K562 (cell line): Measurements from ENCODE around the gene EMC8. TPM values are rescaled to one million over a fixed set of nuclear protein-coding genes. Genes with fewer than 3 reads are reported as not detected.

Source experiments
- ATAC-seq: fragments of 200-7000 bp; cut with Tn5 transposase; 3 replicates; pipeline ENCODE4 v1.9.1; 2020; ENCODE audit warnings: moderate library complexity
- BruUV-seq: library from RNA; stranded (reverse); fragments of 400-500 nt; replicated peaks from 2 replicates; lab custom pipeline; 2021; lab: Mats Ljungman, UMichigan
- CTCF ChIA-PET: fragments of 300-600 bp; formaldehyde crosslinking; extraction: SDS; loops from one replicate; lab custom pipeline; 2021; ENCODE audit warnings: low intra/inter-chr PET ratio; lab: Yijun Ruan, JAX
- POLR2A ChIA-PET: fragments of 300-600, 350-650 bp; sonication (Branson Sonifier 250); formaldehyde crosslinking; extraction: SDS; loops from one replicate; lab custom pipeline; 2021; ENCODE audit warnings: antibody characterized with exemption, inconsistent platforms; lab: Yijun Ruan, JAX
- DNase-seq, 4 experiments: peaks; one replicate each; pipeline versions ENCODE4 v3.0.0 to v3.0.0-alpha.2; 2011 to 2018; ENCODE audit warnings: low spot score in 3 of 4, mixed read lengths in 3 of 4; ENCODE audit errors: extremely low read depth in 1 of 4
- FAIRE-seq: peaks from 2 replicates; lab custom pipeline; 2011; peaks lifted over from hg19 to GRCh38; lab: Jason Lieb, UNC
- H2AFZ ChIP-seq: 2 replicates; pipeline ENCODE4 v1.6.0; 2011; ENCODE audit warnings: low read depth, low read length, control low read depth, inconsistent platforms
- H3K27ac ChIP-seq: fragments of 200-600 bp; 3 replicates; pipeline ENCODE4 v1.8.0; 2011; ENCODE audit warnings: low read depth, mild to moderate bottlenecking, control low read depth, inconsistent platforms, low read length, moderate library complexity, mixed read lengths; ENCODE audit errors: extremely low read depth
- H3K27me3 ChIP-seq, 2 experiments: fragments of 300-600 bp in 1 of 2; 2 replicates in 1 of 2; 3 replicates in 1 of 2; pipeline versions ENCODE4 v1.6.0 to v1.8.0; 2011; ENCODE audit warnings: inconsistent platforms in 2 of 2, low read length in 2 of 2, mild to moderate bottlenecking in 1 of 2, mixed read lengths in 1 of 2, moderate library complexity in 1 of 2; ENCODE audit not compliant: control insufficient read depth in 2 of 2, insufficient read depth in 2 of 2
- H3K36me3 ChIP-seq: fragments of 300-600 bp; 3 replicates; pipeline ENCODE4 v1.8.0; 2011; ENCODE audit warnings: mild to moderate bottlenecking, low read length, inconsistent platforms; ENCODE audit not compliant: control insufficient read depth, insufficient read depth
- H3K4me1 ChIP-seq, 2 experiments: fragments of 200-600 bp in 1 of 2; replicated peaks in 1 of 2; 2 replicates in 1 of 2; 3 replicates in 1 of 2; pipeline versions ENCODE4 v1.5.1 to v1.8.0; 2011; ENCODE audit warnings: inconsistent platforms in 2 of 2, low read length in 2 of 2, mild to moderate bottlenecking in 1 of 2, mixed read lengths in 1 of 2, moderate library complexity in 1 of 2; ENCODE audit not compliant: control insufficient read depth in 2 of 2, insufficient read depth in 2 of 2
- H3K4me2 ChIP-seq: 2 replicates; pipeline ENCODE4 v1.6.1; 2011; ENCODE audit warnings: low read length, control low read depth, inconsistent platforms, mixed read lengths; ENCODE audit not compliant: insufficient read depth
- H3K4me3 ChIP-seq: fragments of 200-600 bp; sonication (generic), shearing (Covaris generic); 2 replicates; pipeline ENCODE4 v1.5.1; 2016; ENCODE audit warnings: control low read depth, inconsistent platforms
- H3K79me2 ChIP-seq: fragments of 200-600 bp; 3 replicates; pipeline ENCODE4 v1.8.0; 2011; ENCODE audit warnings: low read length, inconsistent platforms; ENCODE audit not compliant: control insufficient read depth, insufficient read depth
- H3K9ac ChIP-seq, 2 experiments: 2 replicates each; pipeline versions ENCODE4 v1.6.0 to v1.6.1; 2011; ENCODE audit warnings: low read depth in 2 of 2, low read length in 2 of 2, control low read depth in 1 of 2, inconsistent platforms in 1 of 2, mild to moderate bottlenecking in 1 of 2, mixed read lengths in 1 of 2; ENCODE audit not compliant: insufficient read depth in 1 of 2
- H3K9me1 ChIP-seq: one replicate; pipeline ENCODE4 v1.6.0; 2011; ENCODE audit warnings: inconsistent platforms, mild to moderate bottlenecking, low read length, moderate library complexity; ENCODE audit not compliant: control insufficient read depth, insufficient read depth
- H3K9me3 ChIP-seq: replicated peaks from 2 replicates; pipeline ENCODE4 v1.5.1; 2011; ENCODE audit warnings: low read depth, low read length, inconsistent platforms; ENCODE audit not compliant: control insufficient read depth, insufficient read depth
- H4K20me1 ChIP-seq: replicated peaks from 2 replicates; pipeline ENCODE4 v1.6.1; 2011; ENCODE audit warnings: low read length, inconsistent platforms, mixed read lengths; ENCODE audit not compliant: control insufficient read depth, insufficient read depth
- CBX5 ChIP-seq: IDR thresholded peaks from 2 replicates; pipeline ENCODE4 v1.6.1; 2014; ENCODE audit warnings: low read depth, borderline replicate concordance
- DLX4 ChIP-seq: fragments of 250-450 bp; sonication (Bioruptor Pico); IDR thresholded peaks from 2 replicates; pipeline ENCODE4 v1.6.1; 2021; ENCODE audit warnings: mild to moderate bottlenecking
- HIVEP1 ChIP-seq: fragments of 250-450 bp; sonication (Bioruptor Pico); IDR thresholded peaks from 2 replicates; pipeline ENCODE4 v1.4.0; 2020; ENCODE audit warnings: mild to moderate bottlenecking
- PURB ChIP-seq: sonication (generic); formaldehyde crosslinking; IDR thresholded peaks from 2 replicates; pipeline ENCODE4 v1.9.0; 2021; ENCODE audit warnings: low read depth, mild to moderate bottlenecking, missing genetic modification reagents
- RFX1 ChIP-seq: fragments of 450-650 bp; IDR thresholded peaks from 2 replicates; pipeline ENCODE4 v1.6.1; 2016; ENCODE audit warnings: mild to moderate bottlenecking, moderate library complexity
- ZNF184 ChIP-seq: sonication (generic); formaldehyde crosslinking; IDR thresholded peaks from 2 replicates; pipeline ENCODE4 v1.5.0; 2020; ENCODE audit warnings: missing genetic modification reagents
- ZNF695 ChIP-seq: fragments of 450-650 bp; formaldehyde crosslinking; IDR thresholded peaks from 2 replicates; pipeline ENCODE4 v1.4.0; 2020; ENCODE audit warnings: mild to moderate bottlenecking, moderate library complexity
- ZNF696 ChIP-seq: fragments of 250-450 bp; sonication (Bioruptor Pico); conservative IDR thresholded peaks from 2 replicates; pipeline ENCODE4 v1.4.0; 2020; ENCODE audit warnings: mild to moderate bottlenecking, moderate library complexity
- WGBS: fragments of 100-300 bp; shearing (Covaris generic); methylation state at CpG from one replicate; pipeline ENCODE4 v1.1.6; 2016; ENCODE audit warnings: low coverage, mixed read lengths; ENCODE audit not compliant: insufficient coverage; ENCODE audit errors: missing lambda C conversion rate; 5-methylcytosine and 5-hydroxymethylcytosine counted together
- in situ Hi-C: fragments of 300-500 bp; cut with MboI; formaldehyde crosslinking; loops from 4 replicates; pipeline ENCODE4 v1.15.0; 2018; ENCODE audit warnings: inconsistent platforms, mixed read lengths
- intact Hi-C: fragments of 100-400 bp; cut with micrococcal nuclease; formaldehyde crosslinking; loops from 2 replicates; pipeline ENCODE4 v1.14.2; 2022
- polyA plus RNA-seq, 8 experiments: library from polyadenylated mRNA; depleted of rRNA in 4 of 8; stranded (reverse) in 5 of 8; unstranded in 3 of 8; fragments of >200 nt; fragmentation: Nextera tagmentation in 2 of 8; fragmentation: Illumina TruSeq in 1 of 8; extraction: Ambion mirVana in 2 of 8; extraction: Trizol in 1 of 8; gene quantifications; 2 replicates each; pipeline versions ENCODE4 v1.2.1 to v1.2.3, GENCODE V29; 2011 to 2014; ENCODE audit warnings: inconsistent platforms in 1 of 8, missing spikeins in 1 of 8
- total RNA-seq, 7 experiments: library from RNA; depleted of rRNA in 6 of 7; stranded (reverse); fragments of >200 nt in 6 of 7; fragmentation: Illumina TruSeq in 2 of 7; extraction: Trizol in 2 of 7; gene quantifications; 2 replicates each; pipeline versions ENCODE4 v1.2.1 to v1.2.3, GENCODE V29; 2011 to 2021; ENCODE audit warnings: low replicate concordance in 1 of 7
- TF ChIP-seq, protein P1 (sequence below): fragments of 450-650 bp; formaldehyde crosslinking; IDR thresholded peaks from 2 replicates; pipeline ENCODE4 v1.4.0; 2020; ENCODE audit warnings: mild to moderate bottlenecking, moderate library complexity

Gene EMC8
- total and polyA plus RNA-seq, 9 of the 15 experiments (the other 6 are each of a cell fraction or from before 2014, with no cell fraction given), result 11.4 to 81.8 (median 48.6) TPM

DNA sequence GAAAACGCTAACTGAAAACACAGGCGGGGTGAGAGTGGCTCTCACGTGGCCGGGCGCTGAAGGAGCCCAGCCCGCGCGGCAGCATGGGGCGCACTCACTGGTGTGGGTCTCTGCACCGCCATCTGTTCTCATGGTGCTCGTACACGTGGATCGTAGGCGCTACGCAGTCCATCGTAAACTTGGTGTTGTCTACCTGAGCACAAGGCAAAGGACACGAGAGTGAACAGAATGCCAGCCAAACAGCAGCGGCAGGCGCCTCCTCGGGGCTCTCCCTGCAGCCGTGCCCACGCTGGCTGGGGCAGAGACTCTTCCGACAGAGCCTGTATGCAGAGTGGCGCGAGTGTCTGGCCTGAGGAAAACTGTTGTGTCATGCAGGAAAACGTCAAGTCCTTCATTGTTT is 19.1 kb downstream of the EMC8 start:
- Histone ChIP-seq H3K9ac (no peak overlapping the region), H3K4me1 (no peaks in the 10 kb centered on the region), H4K20me1 (no peaks in the 10 kb centered on the region; the same call in 1 of the 2 replicates), H2AFZ (no peak overlapping the region), H3K36me3 (peaks cover 73% of the 10 kb centered on the region; the same call in 2 of the 3 replicates), H3K9me3 (no peaks in the 10 kb centered on the region), H3K9me1 (no peaks in the 10 kb centered on the region), H3K27ac (no peak overlapping the region), H3K79me2 (0 out of 3 replicates have a peak, but pooled peaks cover 4% of the 10 kb centered on the region), H3K4me2 (no peak overlapping the region), H3K27me3 (no peaks in the 10 kb centered on the region), H3K4me3 (no peak overlapping the region)
- TF ChIP-seq ZNF184 (CRISPR knock-in tag), result no peak
- no peak for TF ChIP-seq HIVEP1 (CRISPR knock-in tag)
- no peak for TF ChIP-seq PURB (CRISPR knock-in tag)
- TF ChIP-seq, protein P1, sequence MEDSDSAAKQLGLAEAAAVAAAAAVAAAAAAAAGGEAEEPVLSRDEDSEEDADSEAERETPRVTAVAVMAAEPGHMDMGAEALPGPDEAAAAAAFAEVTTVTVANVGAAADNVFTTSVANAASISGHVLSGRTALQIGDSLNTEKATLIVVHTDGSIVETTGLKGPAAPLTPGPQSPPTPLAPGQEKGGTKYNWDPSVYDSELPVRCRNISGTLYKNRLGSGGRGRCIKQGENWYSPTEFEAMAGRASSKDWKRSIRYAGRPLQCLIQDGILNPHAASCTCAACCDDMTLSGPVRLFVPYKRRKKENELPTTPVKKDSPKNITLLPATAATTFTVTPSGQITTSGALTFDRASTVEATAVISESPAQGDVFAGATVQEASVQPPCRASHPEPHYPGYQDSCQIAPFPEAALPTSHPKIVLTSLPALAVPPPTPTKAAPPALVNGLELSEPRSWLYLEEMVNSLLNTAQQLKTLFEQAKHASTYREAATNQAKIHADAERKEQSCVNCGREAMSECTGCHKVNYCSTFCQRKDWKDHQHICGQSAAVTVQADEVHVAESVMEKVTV (CRISPR knock-in tag), result no peak
- TF ChIP-seq DLX4 (CRISPR knock-in tag), result no peak
- TF ChIP-seq ZNF696 (CRISPR knock-in tag), result no peak
- TF ChIP-seq RFX1, result no peak
- TF ChIP-seq ZNF695 (CRISPR knock-in tag), result no peak
- TF ChIP-seq CBX5, result no peak
- ChIA-PET CTCF (no interaction called here), POLR2A (no interaction called here)
- no peak for ATAC-seq
- WGBS, result 92% methylated on average over 26 of the region's 26 CpGs
- no peak for DNase-seq
- no TSS peak for BruUV-seq
- in situ Hi-C loops (no loop called here), intact Hi-C loops (no loop called here)
- FAIRE-seq, result no peak
